ENCODE results near the gene NKAIN2.

The NKAIN2 gene

GRCh38 chr6:124269733-124270132 is 466.1 kb downstream of the NKAIN2 start:
- H3K9me3 ChIP-seq (ENCODE audit: control insufficient read depth, insufficient read depth, low read depth, low read length), result no peaks in the 10 kb centered on the region
- H3K36me3 ChIP-seq (ENCODE audit: control insufficient read depth in 2 of 2, insufficient read depth in 1 of 2, low read length in 2 of 2), result no peaks in the 10 kb centered on the region
- CTCF ChIA-PET, result no interaction called here
- no peaks in the 10 kb centered on the region for H3K4me1 ChIP-seq (ENCODE audit: control insufficient read depth, insufficient read depth, low read length)
- H3K4me3 ChIP-seq (ENCODE audit: low read depth, low read length), result no peak overlapping the region
- TF ChIP-seq ZNF768 (tag by site-specific recombination; IDR thresholded peaks at IDR 0.05) (no peak), TRIM28 (IDR thresholded peaks at IDR 0.05; ENCODE audit: borderline replicate concordance, low read length) (no peak), ZNF658 (tag by site-specific recombination; IDR thresholded peaks at IDR 0.05) (no peak), KLF8 (tag by site-specific recombination; IDR thresholded peaks at IDR 0.05) (no peak), SP7 (tag by site-specific recombination; IDR thresholded peaks at IDR 0.05) (no peak), IKZF3 (tag by site-specific recombination; IDR thresholded peaks at IDR 0.05) (no peak), ZNF114 (tag by site-specific recombination; IDR thresholded peaks at IDR 0.05) (no peak), ZNF510 (tag by site-specific recombination; IDR thresholded peaks at IDR 0.05; ENCODE audit: insufficient replicate concordance) (no peak), OSR2 (tag by site-specific recombination; IDR thresholded peaks at IDR 0.05) (no peak), ZNF777 (tag by site-specific recombination; IDR thresholded peaks at IDR 0.05; ENCODE audit: borderline replicate concordance) (no peak), ZNF561 (tag by site-specific recombination; IDR thresholded peaks at IDR 0.05; ENCODE audit: borderline replicate concordance) (no peak), ZNF677 (tag by site-specific recombination; IDR thresholded peaks at IDR 0.05) (no peak), ZNF837 (tag by site-specific recombination; IDR thresholded peaks at IDR 0.05) (no peak), HIC1 (tag by site-specific recombination; IDR thresholded peaks at IDR 0.05) (no peak), ZBTB21 (tag by site-specific recombination; IDR thresholded peaks at IDR 0.05) (no peak), ZNF624 (tag by site-specific recombination; IDR thresholded peaks at IDR 0.05) (no peak), ZEB2 (tag by site-specific recombination; IDR thresholded peaks at IDR 0.05) (no peak), REST (tag by site-specific recombination; IDR thresholded peaks at IDR 0.05) (no peak), ATF2 (tag by site-specific recombination; IDR thresholded peaks at IDR 0.05; ENCODE audit: low read depth) (no peak)
- no peak overlapping the region for H3K27ac ChIP-seq (ENCODE audit: extremely low read depth, low read depth, low read length)
- POLR2A ChIA-PET, result no interaction called here

GRCh38 chr6:124273701-124274100 is 470.0 kb downstream of the NKAIN2 start:
- H3K36me3 ChIP-seq (ENCODE audit: control insufficient read depth in 2 of 2, insufficient read depth in 1 of 2, low read length in 2 of 2), result no peaks in the 10 kb centered on the region
- no peak overlapping the region for H3K27ac ChIP-seq (ENCODE audit: extremely low read depth, low read depth, low read length)
- POLR2A ChIA-PET, result no interaction called here
- no peaks in the 10 kb centered on the region for H3K4me1 ChIP-seq (ENCODE audit: control insufficient read depth, insufficient read depth, low read length)
- no peaks in the 10 kb centered on the region for H3K9me3 ChIP-seq (ENCODE audit: control insufficient read depth, insufficient read depth, low read depth, low read length)
- CTCF ChIA-PET, result interaction anchor here (0.6 kb wide), 1 partner anchor 305 kb away, joined by 3 read pairs; no protein-coding TSS in a partner anchor
- no peak overlapping the region for H3K4me3 ChIP-seq (ENCODE audit: low read depth, low read length)
- no peak for TF ChIP-seq ZNF37A (tag by site-specific recombination; IDR thresholded peaks at IDR 0.05)
- TF ChIP-seq ZNF707 (tag by site-specific recombination; IDR thresholded peaks at IDR 0.05), result no peak
- no peak for TF ChIP-seq ZBTB44 (tag by site-specific recombination; IDR thresholded peaks at IDR 0.05)
- TF ChIP-seq SP7 (tag by site-specific recombination; IDR thresholded peaks at IDR 0.05), result no peak
- no peak for TF ChIP-seq TSHZ1 (tag by site-specific recombination; IDR thresholded peaks at IDR 0.05; ENCODE audit: borderline replicate concordance)
- TF ChIP-seq ZNF391 (tag by site-specific recombination; IDR thresholded peaks at IDR 0.05; ENCODE audit: borderline replicate concordance, low read depth), result no peak
- no peak for TF ChIP-seq MEIS1 (CRISPR knock-in tag; IDR thresholded peaks at IDR 0.05; ENCODE audit: borderline replicate concordance)
